ENCODE results near the gene IGFALS.
A peak's percentile ranks its signal among the peaks of the same experiment; 100 is the strongest.

IGFALS gene

DNA sequence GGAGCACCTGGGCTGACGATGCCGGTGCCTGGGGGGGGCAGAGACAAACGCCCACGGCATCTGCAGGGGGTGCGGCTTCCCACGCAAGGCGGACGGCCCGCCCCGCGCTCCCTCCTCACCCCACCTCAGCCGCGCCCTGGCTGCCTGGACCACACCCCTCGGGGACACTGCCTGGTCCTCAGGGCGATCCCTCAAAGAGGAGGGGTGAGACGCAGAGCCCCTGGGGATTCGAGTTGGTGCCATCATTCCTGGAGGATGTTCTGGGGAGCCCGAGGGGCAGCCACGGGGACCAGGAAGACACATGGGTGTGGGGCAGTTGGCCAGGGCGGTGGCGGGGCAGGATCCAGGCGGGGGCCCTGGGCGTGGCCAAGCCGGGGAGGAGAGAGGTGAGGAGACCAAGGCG is 3.9 kb downstream of the IGFALS start:
- TF ChIP-seq CTCF (IDR thresholded peaks at IDR 0.05; ENCODE audit: extremely low read depth, insufficient read depth, missing control alignments), result no peak
- DNase-seq (ENCODE audit: low spot score), result no peak

GRCh38 chr16:1788708-1789100 is 4.8 kb downstream of the IGFALS start:
- no peak for DNase-seq (ENCODE audit: low spot score)
- no peak for TF ChIP-seq CTCF (IDR thresholded peaks at IDR 0.05; ENCODE audit: extremely low read depth, insufficient read depth, missing control alignments)
- in situ Hi-C loops (cut with MboI; ENCODE audit: low pct_unique_long_range_greater_than_20kb, low sequenced_read_pairs, unreplicated experiment), result no loop called here

More for the DNA sequence above, 3.9 kb downstream of the IGFALS start:
- in situ Hi-C loops (cut with MboI; ENCODE audit: low pct_unique_long_range_greater_than_20kb, low sequenced_read_pairs, unreplicated experiment), result no loop called here

- in situ Hi-C loops (cut with MboI; ENCODE audit: low pct_unique_long_range_greater_than_20kb, low sequenced_read_pairs, unreplicated experiment), result no loop called here
- no peak for DNase-seq (ENCODE audit: low spot score)
- no peak for TF ChIP-seq CTCF (IDR thresholded peaks at IDR 0.05; ENCODE audit: extremely low read depth, insufficient read depth, missing control alignments)
Observed at GRCh38 chr16:1788095-1788707, 5.3 kb downstream of the IGFALS start.

- in situ Hi-C loops (cut with MboI; ENCODE audit: low pct_unique_long_range_greater_than_20kb, low sequenced_read_pairs, unreplicated experiment), result no loop called here
- no peak for TF ChIP-seq CTCF (IDR thresholded peaks at IDR 0.05; ENCODE audit: extremely low read depth, insufficient read depth, missing control alignments)
- DNase-seq (ENCODE audit: low spot score), result no peak
Observed at GRCh38 chr16:1787322-1788094, 6.0 kb downstream of the IGFALS start.

GRCh38 chr16:1787056-1787321 is 6.5 kb downstream of the IGFALS start:
- no peak for DNase-seq (ENCODE audit: low spot score)
- TF ChIP-seq CTCF (IDR thresholded peaks at IDR 0.05; ENCODE audit: extremely low read depth, insufficient read depth, missing control alignments), result no peak
- in situ Hi-C loops (cut with MboI; ENCODE audit: low pct_unique_long_range_greater_than_20kb, low sequenced_read_pairs, unreplicated experiment), result no loop called here

- in situ Hi-C loops (cut with MboI; ENCODE audit: low pct_unique_long_range_greater_than_20kb, low sequenced_read_pairs, unreplicated experiment), result no loop called here
- DNase-seq (ENCODE audit: low spot score), result no peak
- TF ChIP-seq CTCF (IDR thresholded peaks at IDR 0.05; ENCODE audit: extremely low read depth, insufficient read depth, missing control alignments), result peak; percentile 19
Observed at GRCh38 chr16:1786242-1787055, 7.1 kb downstream of the IGFALS start.
